HepG2 (cell line): Measurements from ENCODE around the gene THRSP. TPM values are rescaled to one million over a fixed set of nuclear protein-coding genes. Genes with fewer than 3 reads are reported as not detected.

ENCODE experiments used
- ATAC-seq: fragments of 200-7000 bp; cut with Tn5 transposase; 3 replicates; pipeline ENCODE4 v1.9.1; 2020; ENCODE audit warnings: mild to moderate bottlenecking, moderate library complexity
- BruUV-seq: library from RNA; stranded (reverse); fragments of 400-500 nt; replicated peaks from 2 replicates; lab custom pipeline; 2021; lab: Mats Ljungman, UMichigan
- CTCF ChIA-PET: fragments of 300-600 bp; formaldehyde crosslinking; extraction: SDS; loops from one replicate; lab custom pipeline; 2021; ENCODE audit warnings: low total read pairs, inconsistent platforms, low intra/inter-chr PET ratio; lab: Yijun Ruan, JAX
- POLR2A ChIA-PET: fragments of 350-600 bp; sonication (Branson Sonifier 250); formaldehyde crosslinking; loops from one replicate; lab custom pipeline; 2020; ENCODE audit warnings: antibody characterized with exemption, inconsistent platforms; lab: Yijun Ruan, JAX
- DNase-seq: peaks from one replicate; pipeline ENCODE4 v3.0.0-alpha.2; 2015; ENCODE audit warnings: low spot score
- FAIRE-seq: peaks from 3 replicates; lab custom pipeline; 2011; peaks lifted over from hg19 to GRCh38; lab: Jason Lieb, UNC
- H2AFZ ChIP-seq: one replicate; pipeline ENCODE4 v1.6.1; 2011; ENCODE audit warnings: low read length, inconsistent platforms
- H3K27ac ChIP-seq: fragments of 300-600 bp; 3 replicates; pipeline ENCODE4 v1.8.0; 2011; ENCODE audit warnings: mixed run types, mild to moderate bottlenecking, mixed read lengths, low read length, inconsistent platforms; ENCODE audit not compliant: insufficient read depth; ENCODE audit errors: extremely low read length
- H3K27me3 ChIP-seq, 2 experiments: fragments of 200-600 bp in 1 of 2; 2 replicates in 1 of 2; 3 replicates in 1 of 2; pipeline versions ENCODE4 v1.6.0 to v1.8.0; 2011; ENCODE audit warnings: low read length in 2 of 2, mild to moderate bottlenecking in 2 of 2, moderate library complexity in 2 of 2, inconsistent platforms in 1 of 2; ENCODE audit not compliant: insufficient read depth in 2 of 2, control insufficient read depth in 1 of 2
- H3K36me3 ChIP-seq, 2 experiments: fragments of 200-600 bp in 1 of 2; replicated peaks in 1 of 2; 2 replicates in 1 of 2; 3 replicates in 1 of 2; pipeline versions ENCODE4 v1.5.1 to v1.8.0; 2011; ENCODE audit warnings: low read length in 2 of 2, inconsistent platforms in 1 of 2; ENCODE audit not compliant: insufficient read depth in 2 of 2, control insufficient read depth in 1 of 2
- H3K4me1 ChIP-seq: 2 replicates; pipeline ENCODE4 v1.5.1; 2012; ENCODE audit warnings: low read length, inconsistent platforms; ENCODE audit not compliant: insufficient read depth
- H3K4me2 ChIP-seq: 2 replicates; pipeline ENCODE4 v1.6.0; 2011; ENCODE audit warnings: low read depth, low read length, inconsistent platforms
- H3K4me3 ChIP-seq, 3 experiments: fragments of 200-600 bp in 1 of 3; sonication (generic), shearing (Covaris generic) in 1 of 3; replicated peaks in 1 of 3; 2 replicates each; pipeline ENCODE4 v1.5.1; 2011 to 2016; ENCODE audit warnings: low read length in 3 of 3, inconsistent platforms in 2 of 3, low read depth in 2 of 3, mild to moderate bottlenecking in 2 of 3, control low read depth in 1 of 3, mixed read lengths in 1 of 3; ENCODE audit not compliant: insufficient read depth in 1 of 3
- H3K79me2 ChIP-seq: one replicate; pipeline ENCODE4 v1.6.1; 2011; ENCODE audit warnings: low read length, inconsistent platforms; ENCODE audit not compliant: insufficient read depth
- H3K9ac ChIP-seq: 2 replicates; pipeline ENCODE4 v1.6.0; 2011; ENCODE audit warnings: mild to moderate bottlenecking, low read depth, low read length, inconsistent platforms; ENCODE audit not compliant: insufficient read depth
- H3K9me3 ChIP-seq: 2 replicates; pipeline ENCODE4 v1.5.1; 2012; ENCODE audit warnings: mild to moderate bottlenecking, low read length
- H4K20me1 ChIP-seq: 2 replicates; pipeline ENCODE4 v1.6.0; 2011; ENCODE audit warnings: inconsistent platforms, mild to moderate bottlenecking, low read length, moderate library complexity; ENCODE audit not compliant: insufficient read depth
- CEBPG ChIP-seq: IDR thresholded peaks from 2 replicates; pipeline ENCODE4 v1.6.1; 2016
- CEBPZ ChIP-seq: IDR thresholded peaks from 2 replicates; pipeline ENCODE4 v1.6.1; 2012; ENCODE audit warnings: low read length, improper control_type of control experiment
- DPF2 ChIP-seq: sonication (generic); formaldehyde crosslinking; IDR thresholded peaks from 2 replicates; pipeline ENCODE4 v1.4.0; 2020; ENCODE audit warnings: mild to moderate bottlenecking, low read depth, missing genetic modification reagents, borderline replicate concordance
- ETV6 ChIP-seq: sonication (generic); formaldehyde crosslinking; conservative IDR thresholded peaks from 2 replicates; pipeline ENCODE4 v1.4.0; 2020; ENCODE audit warnings: missing genetic modification reagents
- FOSL1 ChIP-seq: sonication (generic); formaldehyde crosslinking; IDR thresholded peaks from 2 replicates; pipeline ENCODE4 v1.9.0; 2021; ENCODE audit warnings: missing genetic modification reagents, borderline replicate concordance
- GATAD2A ChIP-seq: IDR thresholded peaks from 2 replicates; pipeline ENCODE4 v1.6.1; 2016
- MIXL1 ChIP-seq: IDR thresholded peaks from 2 replicates; pipeline ENCODE4 v1.6.1; 2016
- MYPOP ChIP-seq: sonication (generic); formaldehyde crosslinking; IDR thresholded peaks from 2 replicates; pipeline ENCODE4 v1.8.1; 2023; ENCODE audit warnings: mild to moderate bottlenecking, moderate library complexity, missing genetic modification reagents
- NCOA5 ChIP-seq: sonication (generic); formaldehyde crosslinking; IDR thresholded peaks from 2 replicates; pipeline ENCODE4 v1.4.0; 2020; ENCODE audit warnings: missing genetic modification reagents
- RXRB ChIP-seq: IDR thresholded peaks from 2 replicates; pipeline ENCODE4 v1.6.1; 2016; ENCODE audit warnings: borderline replicate concordance, missing genetic modification reagents, missing compliant biosample characterization
- SOX6 ChIP-seq, 2 experiments: fragments of 450-650 bp in 1 of 2; sonication (generic) in 1 of 2; formaldehyde crosslinking in 1 of 2; IDR thresholded peaks; 2 replicates each; pipeline versions ENCODE4 v1.4.0 to v1.6.1; 2017 to 2020; ENCODE audit warnings: antibody characterized with exemption in 1 of 2, mild to moderate bottlenecking in 1 of 2, missing genetic modification reagents in 1 of 2
- TFDP2 ChIP-seq: sonication (generic); formaldehyde crosslinking; IDR thresholded peaks from 2 replicates; pipeline ENCODE4 v1.4.0; 2020; ENCODE audit warnings: missing genetic modification reagents
- THAP8 ChIP-seq: sonication (generic); formaldehyde crosslinking; IDR thresholded peaks from 2 replicates; pipeline ENCODE4 v1.5.1; 2020; ENCODE audit warnings: missing genetic modification reagents, mild to moderate bottlenecking, borderline replicate concordance
- ZBTB38 ChIP-seq: sonication (generic); formaldehyde crosslinking; IDR thresholded peaks from 2 replicates; pipeline ENCODE4 v1.5.1; 2020; ENCODE audit warnings: mild to moderate bottlenecking, missing genetic modification reagents
- ZBTB46 ChIP-seq: sonication (generic); formaldehyde crosslinking; IDR thresholded peaks from 2 replicates; pipeline ENCODE4 v1.4.0; 2020; ENCODE audit warnings: mild to moderate bottlenecking, missing genetic modification reagents, borderline replicate concordance
- ZFX ChIP-seq: sonication (generic); formaldehyde crosslinking; IDR thresholded peaks from 2 replicates; pipeline ENCODE4 v1.4.0; 2020; ENCODE audit warnings: mild to moderate bottlenecking, low read depth, missing genetic modification reagents, moderate library complexity
- ZNF644 ChIP-seq: IDR thresholded peaks from 2 replicates; pipeline ENCODE4 v1.6.1; 2016; ENCODE audit warnings: low read depth
- WGBS: methylation state at CpG from one replicate; pipeline ENCODE4 v1.1.6; 2017; ENCODE audit warnings: low lambda C conversion rate; 5-methylcytosine and 5-hydroxymethylcytosine counted together
- in situ Hi-C: cut with HindIII; loops from 2 replicates; pipeline ENCODE4 v1.10.0; 2017; ENCODE audit warnings: low pct_unique_long_range_greater_than_20kb; ENCODE audit not compliant: extremely low pct_ligation_motif_present
- intact Hi-C: fragments of 100-400 bp; cut with micrococcal nuclease; formaldehyde crosslinking; loops from one replicate; pipeline ENCODE4 v1.10.0; 2022; ENCODE audit not compliant: unreplicated experiment
- polyA plus RNA-seq, 8 experiments: library from polyadenylated mRNA; depleted of rRNA in 3 of 8; stranded (reverse) in 7 of 8; unstranded in 1 of 8; fragments of >200 nt; fragmentation: Illumina TruSeq in 4 of 8; extraction: Trizol in 4 of 8; gene quantifications; 2 replicates each; pipeline versions ENCODE4 v1.2.1 to v1.2.3, GENCODE V29; 2011 to 2016; ENCODE audit warnings: low read depth in 4 of 8, missing spikeins in 1 of 8, mixed read lengths in 1 of 8; ENCODE audit not compliant: insufficient read depth in 1 of 8
- total RNA-seq, 5 experiments: library from RNA; depleted of rRNA; stranded (reverse); fragments of >200 nt; fragmentation: Illumina TruSeq; extraction: Trizol; gene quantifications; 2 replicates each; pipeline ENCODE4 v1.2.3, GENCODE V29; 2016; ENCODE audit warnings: low read depth in 1 of 5

Gene THRSP
- total and polyA plus RNA-seq, 2 of the 13 experiments (the other 11 are each of a cell fraction or from before 2014, with no cell fraction given): 0.13 to 0.58 TPM

- Histone ChIP-seq H3K4me3 (no peak overlapping the region), H3K36me3 (peaks cover 12 to 61% of the 10 kb centered on the region in 2 experiments), H3K9ac (no peak overlapping the region), H3K27me3 (no peaks in the 10 kb centered on the region), H2AFZ (no peak overlapping the region), H3K79me2 (peaks cover 69% of the 10 kb centered on the region), H3K9me3 (no peaks in the 10 kb centered on the region), H3K27ac (peak overlapping the region; percentile 8), H4K20me1 (peaks cover 29% of the 10 kb centered on the region), H3K4me2 (peak overlapping the region; percentile 6; the same call in 1 of the 2 replicates), H3K4me1 (peaks cover 54% of the 10 kb centered on the region)
- peak; percentile 58 for ATAC-seq
- in situ Hi-C loops: no loop called here
- peak; percentile 64 for FAIRE-seq
- peak; percentile 78 for DNase-seq
- CTCF ChIA-PET: no interaction called here
- no TSS peak for BruUV-seq
- intact Hi-C loops: no loop called here
- WGBS: 73% methylated on average over 4 of the region's 4 CpGs
- POLR2A ChIA-PET: interaction anchor here (0.8 to 2.1 kb wide), 2 partner anchors 10 to 11 kb away, joined by 5 to 6 read pairs; no protein-coding TSS in a partner anchor
- peak; percentile 91 for TF ChIP-seq ETV6 (CRISPR knock-in tag)
- TF ChIP-seq GATAD2A (CRISPR knock-in tag): peak; percentile 72
- no peak for TF ChIP-seq MYPOP (CRISPR knock-in tag)
- no peak for TF ChIP-seq ZBTB38
- peak; percentile 30 for TF ChIP-seq CEBPG
- 0 out of 2 replicates have a peak, but pooled peaks have one; percentile 16 for TF ChIP-seq MIXL1 (CRISPR knock-in tag)
- TF ChIP-seq THAP8: no peak
- TF ChIP-seq SOX6 (IDR thresholded peaks at IDR 0.05): no peak
- TF ChIP-seq SOX6 (CRISPR knock-in tag; IDR thresholded peaks at IDR 0.05): peak; percentile 26; the same call in 1 of the 2 replicates
- no peak for TF ChIP-seq NCOA5
- TF ChIP-seq CEBPZ: no peak
- TF ChIP-seq RXRB (CRISPR knock-in tag): 0 out of 2 replicates have a peak, but pooled peaks have one; percentile 15
- peak; percentile 48; the same call in 1 of the 2 replicates for TF ChIP-seq ZFX
- no peak for TF ChIP-seq ZBTB46 (CRISPR knock-in tag)
- TF ChIP-seq FOSL1 (CRISPR knock-in tag): peak; percentile 57; the same call in 1 of the 2 replicates
- TF ChIP-seq TFDP2: no peak
- peak; percentile 30; the same call in 1 of the 2 replicates for TF ChIP-seq ZNF644 (CRISPR knock-in tag)
- 0 out of 2 replicates have a peak, but pooled peaks have one; percentile 39 for TF ChIP-seq DPF2
Measured at GRCh38 chr11:78072455-78072854, 8.8 kb downstream of the THRSP start.
